HepG2 (cell line): Measurements from ENCODE around the gene OGFR. TPM values are rescaled to one million over a fixed set of nuclear protein-coding genes. Genes with fewer than 3 reads are reported as not detected.

ENCODE experiments used
- BRF2 ChIP-seq: sonication (generic); formaldehyde crosslinking; IDR thresholded peaks from 2 replicates; pipeline ENCODE4 v1.8.1; 2022; ENCODE audit warnings: mild to moderate bottlenecking, missing genetic modification reagents
- CEBPG ChIP-seq: IDR thresholded peaks from 2 replicates; pipeline ENCODE4 v1.6.1; 2016
- CHD4 ChIP-seq: fragments of 200-600 bp; sonication (generic); IDR thresholded peaks from 2 replicates; pipeline ENCODE4 v1.7.0; 2017; ENCODE audit warnings: mild to moderate bottlenecking, low read length, borderline replicate concordance
- DMTF1 ChIP-seq: sonication (generic); formaldehyde crosslinking; IDR thresholded peaks from 2 replicates; pipeline ENCODE4 v1.4.0; 2020; ENCODE audit warnings: mild to moderate bottlenecking, missing genetic modification reagents
- ERF ChIP-seq: IDR thresholded peaks from 2 replicates; pipeline ENCODE4 v1.6.1; 2018; ENCODE audit warnings: missing biosample characterization, missing genetic modification reagents
- FOXC1 ChIP-seq: sonication (generic); formaldehyde crosslinking; IDR thresholded peaks from 2 replicates; pipeline ENCODE4 v1.8.0; 2022; ENCODE audit warnings: mild to moderate bottlenecking, missing genetic modification reagents, borderline replicate concordance
- GATAD2A ChIP-seq: IDR thresholded peaks from 2 replicates; pipeline ENCODE4 v1.6.1; 2016
- KLF11 ChIP-seq: IDR thresholded peaks from 2 replicates; pipeline ENCODE4 v1.6.1; 2016; ENCODE audit warnings: missing compliant biosample characterization
- MYC ChIP-seq: sonication (generic); formaldehyde crosslinking; IDR thresholded peaks from 2 replicates; pipeline ENCODE4 v1.9.0; 2021; ENCODE audit warnings: missing genetic modification reagents, borderline replicate concordance
- RNF2 ChIP-seq: fragments of 450-650 bp; conservative IDR thresholded peaks from 2 replicates; pipeline ENCODE4 v1.6.1; 2016; ENCODE audit warnings: low read depth
- SRSF4 ChIP-seq: fragments of 200-400 bp; formaldehyde crosslinking; IDR thresholded peaks from one replicate; pipeline ENCODE4 v1.6.1; 2018; ENCODE audit warnings: mild to moderate bottlenecking, low read depth, low read length, moderate library complexity; ENCODE audit not compliant: poor library complexity, severe bottlenecking
- TBX2 ChIP-seq: sonication (generic); formaldehyde crosslinking; IDR thresholded peaks from 2 replicates; pipeline ENCODE4 v1.5.0; 2020; ENCODE audit warnings: missing genetic modification reagents, mild to moderate bottlenecking, borderline replicate concordance
- ZBTB42 ChIP-seq: sonication (generic); formaldehyde crosslinking; IDR thresholded peaks from 2 replicates; pipeline ENCODE4 v1.5.0; 2020; ENCODE audit warnings: mild to moderate bottlenecking, missing genetic modification reagents
- ZBTB7A ChIP-seq: sonication (generic); formaldehyde crosslinking; IDR thresholded peaks from 2 replicates; pipeline ENCODE4 v1.8.0; 2022; ENCODE audit warnings: mild to moderate bottlenecking, missing genetic modification reagents
- ZNF232 ChIP-seq: sonication (generic); formaldehyde crosslinking; IDR thresholded peaks from 2 replicates; pipeline ENCODE4 v1.4.0; 2020; ENCODE audit warnings: missing genetic modification reagents, borderline replicate concordance
- ZNF333 ChIP-seq: sonication (generic); formaldehyde crosslinking; IDR thresholded peaks from 2 replicates; pipeline ENCODE4 v1.4.0; 2020; ENCODE audit warnings: mild to moderate bottlenecking, missing genetic modification reagents, borderline replicate concordance
- ZNF549 ChIP-seq: sonication (generic); formaldehyde crosslinking; IDR thresholded peaks from 2 replicates; pipeline ENCODE4 v1.5.0; 2020; ENCODE audit warnings: missing genetic modification reagents
- ZNF556 ChIP-seq: sonication (generic); formaldehyde crosslinking; IDR thresholded peaks from 2 replicates; pipeline ENCODE4 v1.4.0; 2020; ENCODE audit warnings: mild to moderate bottlenecking, missing genetic modification reagents, borderline replicate concordance
- ZNF670 ChIP-seq: sonication (generic); formaldehyde crosslinking; IDR thresholded peaks from 2 replicates; pipeline ENCODE4 v1.8.0; 2022; ENCODE audit warnings: mild to moderate bottlenecking, missing genetic modification reagents, borderline replicate concordance
- ZNF746 ChIP-seq: sonication (generic); formaldehyde crosslinking; IDR thresholded peaks from 2 replicates; pipeline ENCODE4 v1.8.0; 2022; ENCODE audit warnings: mild to moderate bottlenecking, missing genetic modification reagents
- ZNF75D ChIP-seq: sonication (generic); formaldehyde crosslinking; IDR thresholded peaks from 2 replicates; pipeline ENCODE4 v1.8.1; 2023; ENCODE audit warnings: missing genetic modification reagents, mild to moderate bottlenecking, borderline replicate concordance
- ZNF775 ChIP-seq: sonication (generic); formaldehyde crosslinking; IDR thresholded peaks from 2 replicates; pipeline ENCODE4 v1.4.0; 2020; ENCODE audit warnings: missing genetic modification reagents, mild to moderate bottlenecking, moderate library complexity, borderline replicate concordance
- ZNF816 ChIP-seq: sonication (generic); formaldehyde crosslinking; IDR thresholded peaks from 2 replicates; pipeline ENCODE4 v1.8.0; 2022; ENCODE audit warnings: missing genetic modification reagents, mild to moderate bottlenecking, borderline replicate concordance
- polyA plus RNA-seq, 8 experiments: library from polyadenylated mRNA; depleted of rRNA in 3 of 8; stranded (reverse) in 7 of 8; unstranded in 1 of 8; fragments of >200 nt; fragmentation: Illumina TruSeq in 4 of 8; extraction: Trizol in 4 of 8; gene quantifications; 2 replicates each; pipeline versions ENCODE4 v1.2.1 to v1.2.3, GENCODE V29; 2011 to 2016; ENCODE audit warnings: low read depth in 4 of 8, missing spikeins in 1 of 8, mixed read lengths in 1 of 8; ENCODE audit not compliant: insufficient read depth in 1 of 8
- total RNA-seq, 5 experiments: library from RNA; depleted of rRNA; stranded (reverse); fragments of >200 nt; fragmentation: Illumina TruSeq; extraction: Trizol; gene quantifications; 2 replicates each; pipeline ENCODE4 v1.2.3, GENCODE V29; 2016; ENCODE audit warnings: low read depth in 1 of 5
- TF ChIP-seq, protein P1 (sequence below): sonication (generic); formaldehyde crosslinking; IDR thresholded peaks from 2 replicates; pipeline ENCODE4 v1.5.1; 2020; ENCODE audit warnings: missing genetic modification reagents, mild to moderate bottlenecking, borderline replicate concordance

Gene OGFR
- total and polyA plus RNA-seq, 2 of the 13 experiments (the other 11 are each of a cell fraction or from before 2014, with no cell fraction given) = 47.7 to 81.8 TPM

DNA sequence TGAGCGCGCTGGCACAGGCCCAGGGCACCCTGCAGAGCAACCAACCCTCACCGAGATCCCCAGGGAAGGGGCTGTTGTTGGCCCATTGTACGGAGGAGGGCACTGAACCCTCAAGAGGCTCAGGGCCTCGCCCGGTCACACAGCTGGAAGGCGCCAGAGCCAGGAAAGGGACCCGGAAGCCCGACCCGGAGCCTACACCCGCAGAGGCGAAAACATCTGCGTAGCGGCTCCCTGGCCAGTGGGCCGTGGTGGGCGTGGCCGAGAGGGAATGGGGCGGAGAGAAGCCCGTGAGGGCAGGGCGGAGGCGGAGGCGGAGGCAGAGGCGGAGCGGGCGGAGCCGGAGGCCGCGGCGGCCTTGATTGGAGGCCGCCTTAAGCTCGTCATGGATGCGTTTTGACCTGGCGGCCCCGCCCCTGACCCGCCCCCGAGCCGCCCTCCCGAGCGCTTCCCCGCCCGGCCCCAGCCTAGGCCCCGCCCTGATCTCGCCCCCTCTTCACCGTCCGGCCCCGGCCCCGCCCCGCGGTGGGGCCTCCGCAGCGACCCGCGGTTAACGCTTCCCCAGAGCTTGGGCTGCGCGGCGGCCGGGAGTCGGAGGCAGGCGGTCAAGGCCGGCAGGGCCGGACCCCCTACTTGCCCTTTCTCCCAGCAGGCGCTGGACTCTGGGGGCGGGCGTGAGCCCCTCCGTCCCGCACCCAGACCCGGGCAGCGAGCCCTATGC lies 10.5 kb upstream of the OGFR start (continued):
- TF ChIP-seq SRSF4 (no peak), BRF2 (CRISPR knock-in tag) (no peak), FOXC1 (CRISPR knock-in tag) (peak; percentile 79; the same call in 1 of the 2 replicates), ZNF556 (peak; percentile 72), ZNF775 (CRISPR knock-in tag) (0 out of 2 replicates have a peak, but pooled peaks have one; percentile 58), ZNF670 (CRISPR knock-in tag) (peak; percentile 89), ZNF232 (CRISPR knock-in tag) (no peak; the same call in 1 of the 2 replicates), GATAD2A (CRISPR knock-in tag) (no peak), TBX2 (CRISPR knock-in tag) (peak; percentile 69), CEBPG (CRISPR knock-in tag) (no peak), ZNF549 (no peak), ZNF746 (CRISPR knock-in tag) (peak; percentile 5; the same call in 1 of the 2 replicates), ZBTB42 (peak; percentile 98; the same call in 1 of the 2 replicates), MYC (CRISPR knock-in tag) (peak; percentile 60; the same call in 1 of the 2 replicates), ZNF816 (CRISPR knock-in tag) (peak; percentile 96), ZNF75D (CRISPR knock-in tag) (no peak), ZNF333 (CRISPR knock-in tag) (0 out of 2 replicates have a peak, but pooled peaks have one; percentile 47), CHD4 (no peak), ERF (CRISPR knock-in tag) (peak; percentile 50), DMTF1 (CRISPR knock-in tag) (0 out of 2 replicates have a peak, but pooled peaks have one; percentile 44), KLF11 (no peak), ZBTB7A (CRISPR knock-in tag) (peak; percentile 87), RNF2 (0 out of 2 replicates have a peak, but pooled peaks have one; percentile 16)
- TF ChIP-seq, protein P1, sequence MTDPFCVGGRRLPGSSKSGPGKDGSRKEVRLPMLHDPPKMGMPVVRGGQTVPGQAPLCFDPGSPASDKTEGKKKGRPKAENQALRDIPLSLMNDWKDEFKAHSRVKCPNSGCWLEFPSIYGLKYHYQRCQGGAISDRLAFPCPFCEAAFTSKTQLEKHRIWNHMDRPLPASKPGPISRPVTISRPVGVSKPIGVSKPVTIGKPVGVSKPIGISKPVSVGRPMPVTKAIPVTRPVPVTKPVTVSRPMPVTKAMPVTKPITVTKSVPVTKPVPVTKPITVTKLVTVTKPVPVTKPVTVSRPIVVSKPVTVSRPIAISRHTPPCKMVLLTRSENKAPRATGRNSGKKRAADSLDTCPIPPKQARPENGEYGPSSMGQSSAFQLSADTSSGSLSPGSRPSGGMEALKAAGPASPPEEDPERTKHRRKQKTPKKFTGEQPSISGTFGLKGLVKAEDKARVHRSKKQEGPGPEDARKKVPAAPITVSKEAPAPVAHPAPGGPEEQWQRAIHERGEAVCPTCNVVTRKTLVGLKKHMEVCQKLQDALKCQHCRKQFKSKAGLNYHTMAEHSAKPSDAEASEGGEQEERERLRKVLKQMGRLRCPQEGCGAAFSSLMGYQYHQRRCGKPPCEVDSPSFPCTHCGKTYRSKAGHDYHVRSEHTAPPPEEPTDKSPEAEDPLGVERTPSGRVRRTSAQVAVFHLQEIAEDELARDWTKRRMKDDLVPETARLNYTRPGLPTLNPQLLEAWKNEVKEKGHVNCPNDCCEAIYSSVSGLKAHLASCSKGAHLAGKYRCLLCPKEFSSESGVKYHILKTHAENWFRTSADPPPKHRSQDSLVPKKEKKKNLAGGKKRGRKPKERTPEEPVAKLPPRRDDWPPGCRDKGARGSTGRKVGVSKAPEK (CRISPR knock-in tag) = no peak
